HepG2 (cell line): ENCODE measurements around the gene KCNAB3. TPM values are rescaled to one million over a fixed set of nuclear protein-coding genes. Genes with fewer than 3 reads are reported as not detected.

ENCODE experiments used
- ARID4A ChIP-seq: sonication (generic); formaldehyde crosslinking; IDR thresholded peaks from 2 replicates; pipeline ENCODE4 v1.5.0; 2020; ENCODE audit warnings: mild to moderate bottlenecking, missing genetic modification reagents, borderline replicate concordance
- ATF3 ChIP-seq: sonication (generic); formaldehyde crosslinking; IDR thresholded peaks from 2 replicates; pipeline ENCODE4 v1.4.0; 2020; ENCODE audit warnings: missing genetic modification reagents
- BCL3 ChIP-seq: sonication (generic); formaldehyde crosslinking; IDR thresholded peaks from 2 replicates; pipeline ENCODE4 v1.5.1; 2020; ENCODE audit warnings: mild to moderate bottlenecking, missing genetic modification reagents, moderate library complexity
- BHLHE40 ChIP-seq: IDR thresholded peaks from 2 replicates; pipeline ENCODE4 v1.6.1; 2011; ENCODE audit warnings: low read length, improper control_type of control experiment
- CENPX ChIP-seq: sonication (generic); formaldehyde crosslinking; IDR thresholded peaks from 2 replicates; pipeline ENCODE4 v1.9.0; 2021; ENCODE audit warnings: mild to moderate bottlenecking, missing genetic modification reagents, moderate library complexity
- HHEX ChIP-seq: IDR thresholded peaks from 2 replicates; pipeline ENCODE4 v1.6.1; 2016; ENCODE audit warnings: control low read depth
- MIXL1 ChIP-seq: IDR thresholded peaks from 2 replicates; pipeline ENCODE4 v1.6.1; 2016
- MXD4 ChIP-seq: IDR thresholded peaks from 2 replicates; pipeline ENCODE4 v1.6.1; 2016; ENCODE audit warnings: mild to moderate bottlenecking, missing biosample characterization, missing genetic modification reagents
- NFE2L1 ChIP-seq: sonication (generic); formaldehyde crosslinking; IDR thresholded peaks from 2 replicates; pipeline ENCODE4 v1.4.0; 2020; ENCODE audit warnings: missing genetic modification reagents, mild to moderate bottlenecking, borderline replicate concordance
- PAWR ChIP-seq: sonication (generic); formaldehyde crosslinking; IDR thresholded peaks from 2 replicates; pipeline ENCODE4 v1.4.0; 2020; ENCODE audit warnings: missing genetic modification reagents, mild to moderate bottlenecking, borderline replicate concordance
- PITX1 ChIP-seq: sonication (generic); formaldehyde crosslinking; IDR thresholded peaks from 2 replicates; pipeline ENCODE4 v1.5.1; 2020; ENCODE audit warnings: mild to moderate bottlenecking, missing genetic modification reagents
- TARDBP ChIP-seq: sonication (generic); formaldehyde crosslinking; IDR thresholded peaks from 2 replicates; pipeline ENCODE4 v1.8.0; 2022; ENCODE audit warnings: mild to moderate bottlenecking, missing genetic modification reagents
- THYN1 ChIP-seq: sonication (generic); formaldehyde crosslinking; IDR thresholded peaks from 2 replicates; pipeline ENCODE4 v1.8.1; 2023; ENCODE audit warnings: low read depth, mild to moderate bottlenecking, moderate library complexity, missing genetic modification reagents, borderline replicate concordance
- TMF1 ChIP-seq: sonication (generic); formaldehyde crosslinking; IDR thresholded peaks from 2 replicates; pipeline ENCODE4 v1.8.1; 2022; ENCODE audit warnings: low read depth, missing genetic modification reagents
- ZBTB21 ChIP-seq: sonication (generic); formaldehyde crosslinking; IDR thresholded peaks from 2 replicates; pipeline ENCODE4 v1.4.0; 2020; ENCODE audit warnings: missing genetic modification reagents
- ZNF205 ChIP-seq: IDR thresholded peaks from 2 replicates; pipeline ENCODE4 v1.6.1; 2018; ENCODE audit warnings: missing biosample characterization, missing genetic modification reagents
- ZNF367 ChIP-seq: sonication (generic); formaldehyde crosslinking; IDR thresholded peaks from 2 replicates; pipeline ENCODE4 v1.4.0; 2020; ENCODE audit warnings: missing genetic modification reagents, borderline replicate concordance
- ZNF496 ChIP-seq: sonication (generic); formaldehyde crosslinking; IDR thresholded peaks from 2 replicates; pipeline ENCODE4 v1.8.1; 2023; ENCODE audit warnings: mild to moderate bottlenecking, moderate library complexity, missing genetic modification reagents; ENCODE audit not compliant: insufficient replicate concordance
- ZNF569 ChIP-seq: sonication (generic); formaldehyde crosslinking; IDR thresholded peaks from 2 replicates; pipeline ENCODE4 v1.5.0; 2020; ENCODE audit warnings: mild to moderate bottlenecking, missing genetic modification reagents, moderate library complexity, borderline replicate concordance
- ZNF644 ChIP-seq: IDR thresholded peaks from 2 replicates; pipeline ENCODE4 v1.6.1; 2016; ENCODE audit warnings: low read depth
- ZNF781 ChIP-seq: sonication (generic); formaldehyde crosslinking; IDR thresholded peaks from 2 replicates; pipeline ENCODE4 v1.5.1; 2020; ENCODE audit warnings: borderline replicate concordance, mild to moderate bottlenecking, missing genetic modification reagents; ENCODE audit errors: not compliant biosample characterization
- ZSCAN12 ChIP-seq: sonication (generic); formaldehyde crosslinking; IDR thresholded peaks from 2 replicates; pipeline ENCODE4 v1.9.0; 2021; ENCODE audit warnings: mild to moderate bottlenecking, missing genetic modification reagents
- ZSCAN5A ChIP-seq: sonication (generic); formaldehyde crosslinking; IDR thresholded peaks from 2 replicates; pipeline ENCODE4 v1.8.0; 2022; ENCODE audit warnings: mild to moderate bottlenecking, missing genetic modification reagents, borderline replicate concordance
- polyA plus RNA-seq, 8 experiments: library from polyadenylated mRNA; depleted of rRNA in 3 of 8; stranded (reverse) in 7 of 8; unstranded in 1 of 8; fragments of >200 nt; fragmentation: Illumina TruSeq in 4 of 8; extraction: Trizol in 4 of 8; gene quantifications; 2 replicates each; pipeline versions ENCODE4 v1.2.1 to v1.2.3, GENCODE V29; 2011 to 2016; ENCODE audit warnings: low read depth in 4 of 8, missing spikeins in 1 of 8, mixed read lengths in 1 of 8; ENCODE audit not compliant: insufficient read depth in 1 of 8
- total RNA-seq, 5 experiments: library from RNA; depleted of rRNA; stranded (reverse); fragments of >200 nt; fragmentation: Illumina TruSeq; extraction: Trizol; gene quantifications; 2 replicates each; pipeline ENCODE4 v1.2.3, GENCODE V29; 2016; ENCODE audit warnings: low read depth in 1 of 5

The KCNAB3 gene
- total and polyA plus RNA-seq, 2 of the 13 experiments (the other 11 are each of a cell fraction or from before 2014, with no cell fraction given), result 0.29 to 0.88 TPM

GRCh38 chr17:7931709-7932482, 2.2 kb upstream of the KCNAB3 start, which contains the start of the genes CNTROB and TRAPPC1 (continued):
- TF ChIP-seq MXD4 (CRISPR knock-in tag) (no peak), ARID4A (CRISPR knock-in tag) (peak; percentile 75), ZNF496 (CRISPR knock-in tag) (no peak), BHLHE40 (no peak; the same call in 1 of the 2 replicates), PITX1 (0 out of 2 replicates have a peak, but pooled peaks have one; percentile 30), ZSCAN5A (CRISPR knock-in tag) (no peak; the same call in 1 of the 2 replicates), THYN1 (no peak), TARDBP (peak; percentile 27; the same call in 1 of the 2 replicates), ATF3 (CRISPR knock-in tag) (peak; percentile 68), ZNF781 (CRISPR knock-in tag) (peak; percentile 71), BCL3 (CRISPR knock-in tag) (no peak; the same call in 1 of the 2 replicates), ZSCAN12 (CRISPR knock-in tag) (no peak), ZNF569 (CRISPR knock-in tag) (no peak), CENPX (no peak), ZBTB21 (CRISPR knock-in tag) (0 out of 2 replicates have a peak, but pooled peaks have one; percentile 66), ZNF367 (no peak), PAWR (no peak), ZNF205 (CRISPR knock-in tag) (no peak), NFE2L1 (CRISPR knock-in tag) (no peak), ZNF644 (CRISPR knock-in tag) (no peak), HHEX (CRISPR knock-in tag) (no peak), TMF1 (CRISPR knock-in tag) (no peak; the same call in 1 of the 2 replicates), MIXL1 (no peak)
